Mesenchymal stem cell (in vitro differentiated cells and primary cell): ENCODE data around the gene KANK2.

ENCODE experiments used
- DNase-seq: peaks from one replicate; pipeline ENCODE4 v3.0.0-alpha.2; 2013
- H2AFZ ChIP-seq: one replicate; pipeline ENCODE4 v1.6.1; 2013; ENCODE audit warnings: low read depth, mild to moderate bottlenecking, control low read depth, inconsistent platforms, low read length, moderate library complexity
- H2AK5ac ChIP-seq: 2 replicates; pipeline ENCODE4 v1.6.1; 2013; ENCODE audit warnings: low read length, moderate library complexity, mild to moderate bottlenecking, inconsistent platforms; ENCODE audit not compliant: severe bottlenecking
- H2BK120ac ChIP-seq: one replicate; pipeline ENCODE4 v1.6.1; 2013; ENCODE audit warnings: low read depth, mild to moderate bottlenecking, inconsistent platforms, low read length, moderate library complexity
- H2BK12ac ChIP-seq, 2 experiments: one replicate each; pipeline ENCODE4 v1.6.1; 2013; ENCODE audit warnings: inconsistent platforms in 2 of 2, low read length in 2 of 2, mild to moderate bottlenecking in 2 of 2, moderate library complexity in 2 of 2, control low read depth in 1 of 2
- H2BK15ac ChIP-seq: one replicate; pipeline ENCODE4 v1.6.1; 2013; ENCODE audit warnings: mild to moderate bottlenecking, low read depth, inconsistent platforms; ENCODE audit not compliant: poor library complexity, severe bottlenecking
- H2BK5ac ChIP-seq: 2 replicates; pipeline ENCODE4 v1.6.1; 2013; ENCODE audit warnings: low read depth, mild to moderate bottlenecking, low read length, control low read depth, inconsistent platforms; ENCODE audit not compliant: poor library complexity, severe bottlenecking
- H3K14ac ChIP-seq, 2 experiments: one replicate each; pipeline ENCODE4 v1.6.1; 2013; ENCODE audit warnings: inconsistent platforms in 2 of 2, low read length in 2 of 2, control low read depth in 1 of 2, mild to moderate bottlenecking in 1 of 2, moderate library complexity in 1 of 2
- H3K18ac ChIP-seq, 2 experiments: one replicate each; pipeline ENCODE4 v1.6.1; 2013; ENCODE audit warnings: inconsistent platforms in 2 of 2, low read length in 2 of 2, control low read depth in 1 of 2, low read depth in 1 of 2, mild to moderate bottlenecking in 1 of 2
- H3K23ac ChIP-seq, 2 experiments: one replicate each; pipeline ENCODE4 v1.6.1; 2013; ENCODE audit warnings: inconsistent platforms in 2 of 2, low read length in 2 of 2, mild to moderate bottlenecking in 2 of 2, moderate library complexity in 2 of 2, control low read depth in 1 of 2
- H3K27ac ChIP-seq: 2 replicates; pipeline ENCODE4 v1.5.1; 2013; ENCODE audit warnings: mild to moderate bottlenecking, moderate library complexity, low read length, control low read depth, inconsistent platforms; ENCODE audit not compliant: poor library complexity, severe bottlenecking
- H3K27me3 ChIP-seq, 2 experiments: 2 replicates each; pipeline versions ENCODE4 v1.6.1 to v1.7.0; 2013; ENCODE audit warnings: low read length in 2 of 2, mild to moderate bottlenecking in 2 of 2, moderate library complexity in 2 of 2, control low read depth in 1 of 2, inconsistent platforms in 1 of 2; ENCODE audit not compliant: control insufficient read depth in 1 of 2, insufficient read depth in 1 of 2
- H3K36me3 ChIP-seq, 2 experiments: 2 replicates each; pipeline versions ENCODE4 v1.6.1 to v1.7.0; 2013; ENCODE audit warnings: low read length in 2 of 2, control low read depth in 1 of 2, inconsistent platforms in 1 of 2, low read depth in 1 of 2, mild to moderate bottlenecking in 1 of 2; ENCODE audit not compliant: insufficient read depth in 2 of 2, control insufficient read depth in 1 of 2
- H3K4ac ChIP-seq, 2 experiments: one replicate each; pipeline ENCODE4 v1.6.1; 2013; ENCODE audit warnings: inconsistent platforms in 2 of 2, low read length in 2 of 2, mild to moderate bottlenecking in 2 of 2, moderate library complexity in 2 of 2, control low read depth in 1 of 2, low read depth in 1 of 2
- H3K4me1 ChIP-seq: 2 replicates; pipeline ENCODE4 v1.6.1; 2013; ENCODE audit warnings: low read depth, low read length, control low read depth; ENCODE audit not compliant: control insufficient read depth, insufficient read depth
- H3K4me2 ChIP-seq: 2 replicates; pipeline ENCODE4 v1.6.1; 2013; ENCODE audit warnings: low read length, mild to moderate bottlenecking, inconsistent platforms; ENCODE audit not compliant: poor library complexity, severe bottlenecking
- H3K4me3 ChIP-seq, 2 experiments: 2 replicates each; pipeline versions ENCODE4 v1.5.1 to v1.7.0; 2013; ENCODE audit warnings: low read length in 2 of 2, mild to moderate bottlenecking in 2 of 2, control low read depth in 1 of 2, low read depth in 1 of 2; ENCODE audit not compliant: insufficient read depth in 1 of 2
- H3K79me1 ChIP-seq: replicated peaks from 2 replicates; pipeline ENCODE4 v1.6.1; 2013; ENCODE audit warnings: mild to moderate bottlenecking, control low read depth, low read length, inconsistent platforms; ENCODE audit not compliant: poor library complexity, severe bottlenecking
- H3K9ac ChIP-seq: 2 replicates; pipeline ENCODE4 v1.7.0; 2013; ENCODE audit warnings: mild to moderate bottlenecking, low read length, moderate library complexity
- H3K9me3 ChIP-seq: 2 replicates; pipeline ENCODE4 v1.7.0; 2013; ENCODE audit warnings: mild to moderate bottlenecking, low read length; ENCODE audit not compliant: control insufficient read depth
- H4K8ac ChIP-seq: one replicate; pipeline ENCODE4 v1.6.1; 2013; ENCODE audit warnings: inconsistent platforms, mild to moderate bottlenecking, low read length, moderate library complexity
- H4K91ac ChIP-seq: one replicate; pipeline ENCODE4 v1.6.1; 2013; ENCODE audit warnings: mild to moderate bottlenecking, low read length, inconsistent platforms
- WGBS: methylation state at CpG from one replicate; pipeline ENCODE4 v1.1.7; 2013; ENCODE audit warnings: mixed read lengths; 5-methylcytosine and 5-hydroxymethylcytosine counted together

KANK2 gene

GRCh38 chr19:11199517-11199916, 2.2 kb upstream of the KANK2 start:
- no peaks in the 10 kb centered on the region for H3K27me3 ChIP-seq
- peak overlapping the region; percentile 0 for H2AK5ac ChIP-seq
- H3K18ac ChIP-seq = peak overlapping the region in 1 of 2 experiments; percentile 34
- H4K91ac ChIP-seq = peak overlapping the region; percentile 47
- H3K14ac ChIP-seq = no peak overlapping the region
- H3K4ac ChIP-seq = no peak overlapping the region
- H3K9ac ChIP-seq = no peak overlapping the region
- peaks cover 19 to 36% of the 10 kb centered on the region in 2 experiments for H3K36me3 ChIP-seq
- H3K9me3 ChIP-seq = no peaks in the 10 kb centered on the region
- WGBS = 98% methylated on average over 5 of the region's 5 CpGs
- no peak overlapping the region for H3K4me3 ChIP-seq
- peaks cover 44% of the 10 kb centered on the region for H3K4me1 ChIP-seq
- no peak overlapping the region for H2BK120ac ChIP-seq
- no peak overlapping the region for H2AFZ ChIP-seq
- no peak overlapping the region for H3K4me2 ChIP-seq
- H4K8ac ChIP-seq = no peak overlapping the region
- H2BK12ac ChIP-seq = peak overlapping the region; percentile 18 to 65
- no peak overlapping the region for H3K23ac ChIP-seq
- H2BK5ac ChIP-seq = no peak overlapping the region
- no peak overlapping the region for H2BK15ac ChIP-seq
- H3K79me1 ChIP-seq = peaks cover 8% of the 10 kb centered on the region
- no peak for DNase-seq
- H3K27ac ChIP-seq = no peak overlapping the region

GRCh38 chr19:11198769-11199424, 1.6 kb upstream of the KANK2 start:
- no peaks in the 10 kb centered on the region for H3K9me3 ChIP-seq
- H3K4me2 ChIP-seq = no peak overlapping the region
- H3K18ac ChIP-seq = peak overlapping the region; percentile 1 to 34
- no peaks in the 10 kb centered on the region for H3K27me3 ChIP-seq
- H4K8ac ChIP-seq = no peak overlapping the region
- peak overlapping the region in 1 of 2 experiments; percentile 24 for H3K4ac ChIP-seq
- peak; percentile 35 for DNase-seq
- no peak overlapping the region for H3K23ac ChIP-seq
- H2BK12ac ChIP-seq = peak overlapping the region in 1 of 2 experiments; percentile 65
- H4K91ac ChIP-seq = peak overlapping the region; percentile 47
- H3K4me1 ChIP-seq = peaks cover 42% of the 10 kb centered on the region
- WGBS = 67% methylated on average over 6 of the region's 7 CpGs
- no peak overlapping the region for H3K27ac ChIP-seq
- peaks cover 25 to 42% of the 10 kb centered on the region in 2 experiments for H3K36me3 ChIP-seq
- no peak overlapping the region for H3K4me3 ChIP-seq
- no peak overlapping the region for H2BK15ac ChIP-seq
- no peak overlapping the region for H2BK5ac ChIP-seq
- peak overlapping the region in 1 of 2 experiments; percentile 35 for H3K14ac ChIP-seq
- peak overlapping the region; percentile 0 for H2AK5ac ChIP-seq
- peak overlapping the region; percentile 11 for H3K9ac ChIP-seq
- H3K79me1 ChIP-seq = peaks cover 8% of the 10 kb centered on the region
- no peak overlapping the region for H2BK120ac ChIP-seq
- no peak overlapping the region for H2AFZ ChIP-seq

GRCh38 chr19:11198175-11198534, 810 bp upstream of the KANK2 start:
- Histone ChIP-seq H3K36me3 (peaks cover 32 to 50% of the 10 kb centered on the region in 2 experiments), H2AK5ac (no peak overlapping the region), H3K4me3 (peak overlapping the region in 1 of 2 experiments; percentile 48), H3K4me2 (no peak overlapping the region), H2BK120ac (peak overlapping the region; percentile 11), H2BK15ac (peak overlapping the region; percentile 52), H4K91ac (no peak overlapping the region), H2AFZ (no peak overlapping the region), H3K18ac (peak overlapping the region; percentile 16 to 81), H2BK5ac (no peak overlapping the region), H3K4me1 (peaks cover 41% of the 10 kb centered on the region), H3K27me3 (no peaks in the 10 kb centered on the region), H3K79me1 (peaks cover 8% of the 10 kb centered on the region), H3K9ac (peak overlapping the region; percentile 57), H3K14ac (no peak overlapping the region), H3K27ac (peak overlapping the region; percentile 26), H2BK12ac (peak overlapping the region in 1 of 2 experiments; percentile 15), H3K23ac (no peak overlapping the region), H4K8ac (peak overlapping the region; percentile 8), H3K4ac (no peak overlapping the region), H3K9me3 (no peaks in the 10 kb centered on the region)
- 89% methylated on average over 7 of the region's 7 CpGs for WGBS
- no peak for DNase-seq

GRCh38 chr19:11196406-11197287, 698 bp downstream of the KANK2 start:
- Histone ChIP-seq H2AFZ (no peak overlapping the region), H3K4ac (peak overlapping the region; percentile 49 to 98), H3K27ac (peak overlapping the region; percentile 78), H3K4me1 (peaks cover 34% of the 10 kb centered on the region), H2BK120ac (peak overlapping the region; percentile 11), H3K27me3 (no peaks in the 10 kb centered on the region), H4K8ac (peak overlapping the region; percentile 73), H3K14ac (peak overlapping the region in 1 of 2 experiments; percentile 99), H3K4me3 (peak overlapping the region; percentile 92 to 96), H3K9ac (peak overlapping the region; percentile 94), H3K4me2 (peak overlapping the region; percentile 77), H4K91ac (peak overlapping the region; percentile 90), H2BK12ac (peak overlapping the region; percentile 53 to 97), H2BK15ac (peak overlapping the region; percentile 75), H3K18ac (peak overlapping the region; percentile 94 to 99), H3K9me3 (no peaks in the 10 kb centered on the region), H3K23ac (peak overlapping the region; percentile 74 to 95), H3K36me3 (peaks cover 47 to 54% of the 10 kb centered on the region in 2 experiments), H3K79me1 (peaks cover 6% of the 10 kb centered on the region), H2BK5ac (peak overlapping the region; percentile 57), H2AK5ac (peak overlapping the region; percentile 78)
- WGBS = 16% methylated on average over 37 of the region's 47 CpGs
- DNase-seq = peak; percentile 48
